ENCODE results near the gene PCID2. TPM values are rescaled to one million over a fixed set of nuclear protein-coding genes. Genes with fewer than 3 reads are reported as not detected.
A peak's percentile ranks its signal among the peaks of the same experiment; 100 is the strongest.

PCID2 gene
- total and polyA plus RNA-seq, 2 of the 13 experiments (the other 11 are each of a cell fraction or from before 2014, with no cell fraction given): 65.0 to 111 TPM

- TF ChIP-seq ZNF773 (CRISPR knock-in tag; IDR thresholded peaks at IDR 0.05; ENCODE audit: borderline replicate concordance) (no peak), ARHGAP35 (CRISPR knock-in tag; IDR thresholded peaks at IDR 0.05; ENCODE audit: borderline replicate concordance) (no peak), ZBTB26 (CRISPR knock-in tag; IDR thresholded peaks at IDR 0.05; ENCODE audit: borderline replicate concordance) (peak; percentile 40; the same call in 1 of the 2 replicates), ZNF800 (CRISPR knock-in tag; IDR thresholded peaks at IDR 0.05) (peak; percentile 37; the same call in 1 of the 2 replicates), ONECUT2 (CRISPR knock-in tag; IDR thresholded peaks at IDR 0.05) (no peak), BCL6 (CRISPR knock-in tag; IDR thresholded peaks at IDR 0.05) (peak; percentile 96), NFKBIZ (CRISPR knock-in tag; IDR thresholded peaks at IDR 0.05) (no peak), ZFAT (CRISPR knock-in tag; conservative IDR thresholded peaks at IDR 0.05) (no peak), DR1 (CRISPR knock-in tag; IDR thresholded peaks at IDR 0.05) (no peak), NFAT5 (CRISPR knock-in tag; IDR thresholded peaks at IDR 0.05) (no peak), HNRNPUL1 (IDR thresholded peaks at IDR 0.05; ENCODE audit: low read depth, low read length) (no peak), HNF1B (CRISPR knock-in tag; IDR thresholded peaks at IDR 0.05) (peak; percentile 70), MYC (CRISPR knock-in tag; IDR thresholded peaks at IDR 0.05; ENCODE audit: borderline replicate concordance) (peak; percentile 45; the same call in 1 of the 2 replicates), RNF2 (conservative IDR thresholded peaks at IDR 0.05; ENCODE audit: low read depth) (no peak), ZNF331 (CRISPR knock-in tag; IDR thresholded peaks at IDR 0.05) (peak; percentile 94), IRF2 (CRISPR knock-in tag; IDR thresholded peaks at IDR 0.05) (peak; percentile 34; the same call in 1 of the 2 replicates)
Measured at GRCh38 chr13:113220141-113220598, 11.7 kb upstream of the PCID2 start (continued).

All from HepG2 (cell line).